SU-DHL-6 (cell line): Measurements from ENCODE around the gene DRAM2.

Experiments used
- H2AFZ ChIP-seq: fragments of 200-600 bp; sonication (generic); 2 replicates; pipeline ENCODE4 v1.6.1; 2014; ENCODE audit warnings: low read depth, mild to moderate bottlenecking, moderate library complexity, mixed read lengths, antibody characterized with exemption, low read length; ENCODE audit not compliant: severe bottlenecking
- H3F3A ChIP-seq: fragments of 200-600 bp; shearing (Covaris generic); 2 replicates; pipeline ENCODE4 v1.6.0; 2016; ENCODE audit warnings: antibody characterized with exemption, mild to moderate bottlenecking; ENCODE audit not compliant: insufficient read depth
- H3K27ac ChIP-seq: fragments of 200-600 bp; sonication (generic); 2 replicates; pipeline ENCODE4 v1.5.1; 2016; ENCODE audit warnings: low read depth, mild to moderate bottlenecking, low read length, moderate library complexity, mixed read lengths
- H3K27me3 ChIP-seq: fragments of 200-600 bp; sonication (generic), shearing (Covaris generic); 2 replicates; pipeline ENCODE4 v1.6.0; 2014; ENCODE audit warnings: mild to moderate bottlenecking, low read length
- H3K36me3 ChIP-seq: fragments of 200-600 bp; sonication (generic); 2 replicates; pipeline ENCODE4 v1.6.1; 2014; ENCODE audit warnings: mild to moderate bottlenecking, low read length, mixed read lengths
- H3K4me2 ChIP-seq: fragments of 300-600, 200-600 bp; shearing (Covaris generic), sonication (generic); 2 replicates; pipeline ENCODE4 v1.6.0; 2014; ENCODE audit warnings: low read length, low read depth, mild to moderate bottlenecking; ENCODE audit not compliant: poor library complexity, severe bottlenecking
- H3K4me3 ChIP-seq: fragments of 200-600 bp; sonication (generic); 2 replicates; pipeline ENCODE4 v1.5.1; 2014; ENCODE audit warnings: antibody characterized with exemption, low read length, mild to moderate bottlenecking, mixed read lengths; ENCODE audit not compliant: insufficient read depth, poor library complexity, severe bottlenecking
- H3K79me2 ChIP-seq: fragments of 200-600 bp; sonication (generic); 2 replicates; pipeline ENCODE4 v1.6.1; 2014; ENCODE audit warnings: mild to moderate bottlenecking, low read length, moderate library complexity; ENCODE audit not compliant: insufficient read depth
- H3K9ac ChIP-seq: fragments of 200-600 bp; sonication (generic); 2 replicates; pipeline ENCODE4 v1.7.0; 2014; ENCODE audit warnings: mild to moderate bottlenecking, low read length
- H3K9me2 ChIP-seq: fragments of 200-600 bp; sonication (generic); replicated peaks from 2 replicates; pipeline ENCODE4 v1.6.1; 2014; ENCODE audit warnings: low read length; ENCODE audit not compliant: insufficient read depth
- H3K9me3 ChIP-seq: fragments of 200-600 bp; sonication (generic); 2 replicates; pipeline ENCODE4 v1.6.1; 2014; ENCODE audit warnings: low read length, mixed read lengths; ENCODE audit not compliant: insufficient read depth
- H4K20me1 ChIP-seq: fragments of 200-600 bp; sonication (generic); 2 replicates; pipeline ENCODE4 v1.6.1; 2014; ENCODE audit warnings: low read depth, mild to moderate bottlenecking, antibody characterized with exemption, low read length, moderate library complexity, mixed read lengths
- CTCF ChIP-seq: fragments of 200-600 bp; sonication (generic); IDR thresholded peaks from one replicate; pipeline ENCODE4 v1.5.1; 2017; ENCODE audit warnings: antibody characterized with exemption, mild to moderate bottlenecking, low read length, moderate library complexity; ENCODE audit not compliant: insufficient read depth, poor library complexity, severe bottlenecking
- EZH2phosphoT487 ChIP-seq: fragments of 200-600 bp; sonication (generic), shearing (Covaris generic); conservative IDR thresholded peaks from 2 replicates; pipeline ENCODE4 v1.6.1; 2018; ENCODE audit warnings: mild to moderate bottlenecking, antibody characterized with exemption, low read length, moderate library complexity, mixed read lengths

Gene DRAM2

DNA sequence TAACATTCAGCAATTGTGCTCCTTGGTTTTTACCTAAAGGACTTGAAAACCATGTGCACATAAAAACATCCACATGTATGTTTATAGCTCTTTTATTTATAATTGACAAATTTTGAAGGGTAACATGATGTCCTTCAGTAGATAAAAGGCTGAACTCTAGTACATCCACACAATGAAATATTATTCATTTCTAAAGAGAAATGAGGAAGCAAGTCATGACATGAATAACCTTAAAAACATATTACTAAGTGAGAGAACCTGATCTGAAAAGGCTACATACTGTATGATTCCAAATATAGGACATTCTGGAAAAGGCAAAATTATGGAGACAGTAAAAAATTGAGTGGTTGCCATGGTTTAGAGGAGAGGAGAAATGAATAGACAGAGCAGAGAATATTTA is 50.3 kb downstream of the DRAM2 start:
- Histone ChIP-seq H3F3A (no peaks in the 10 kb centered on the region), H2AFZ (no peak overlapping the region), H3K9ac (no peak overlapping the region), H3K9me2 (no peaks in the 10 kb centered on the region), H3K9me3 (peaks cover 8% of the 10 kb centered on the region; the same call in 1 of the 2 replicates), H3K27ac (no peak overlapping the region), H3K79me2 (no peaks in the 10 kb centered on the region), H3K4me2 (no peak overlapping the region), H3K4me3 (no peak overlapping the region), H4K20me1 (no peaks in the 10 kb centered on the region), H3K27me3 (no peaks in the 10 kb centered on the region), H3K36me3 (no peaks in the 10 kb centered on the region)
- TF ChIP-seq EZH2phosphoT487, result no peak
- TF ChIP-seq CTCF, result no peak

- H3F3A ChIP-seq, result no peaks in the 10 kb centered on the region
- H3K9me3 ChIP-seq, result peaks cover 10% of the 10 kb centered on the region; the same call in 1 of the 2 replicates
- no peak overlapping the region for H3K27ac ChIP-seq
- no peak overlapping the region for H3K9ac ChIP-seq
- TF ChIP-seq EZH2phosphoT487 (no peak), CTCF (no peak)
- H2AFZ ChIP-seq, result no peak overlapping the region
- no peaks in the 10 kb centered on the region for H3K9me2 ChIP-seq
- no peaks in the 10 kb centered on the region for H3K27me3 ChIP-seq
- H3K79me2 ChIP-seq, result no peaks in the 10 kb centered on the region
- no peaks in the 10 kb centered on the region for H3K36me3 ChIP-seq
- no peak overlapping the region for H3K4me2 ChIP-seq
- H4K20me1 ChIP-seq, result no peaks in the 10 kb centered on the region
- no peak overlapping the region for H3K4me3 ChIP-seq
These were observed 54.2 kb downstream of the DRAM2 start for GRCh38 chr1:111085676-111086075.

DNA sequence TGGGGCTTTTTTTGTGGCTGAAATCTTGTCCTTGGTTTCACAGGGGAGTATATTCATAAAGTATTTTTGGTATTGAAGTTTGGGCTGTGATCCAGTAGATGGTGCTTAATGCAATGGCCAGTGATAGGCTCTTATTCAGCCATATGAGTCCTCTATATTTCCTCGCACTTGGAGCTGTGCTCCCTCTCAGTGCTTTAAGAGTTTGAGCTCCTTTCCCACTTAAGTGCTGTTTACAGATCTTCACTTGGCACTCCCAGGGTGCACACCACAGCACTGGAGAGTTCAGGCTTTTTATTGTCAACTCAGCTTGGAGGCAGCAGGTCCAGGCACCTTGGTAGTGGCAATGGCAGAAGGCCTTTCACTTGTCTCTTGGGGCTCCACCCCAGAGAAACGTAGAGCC is 54.9 kb downstream of the DRAM2 start:
- Histone ChIP-seq H3K4me2 (no peak overlapping the region), H4K20me1 (no peaks in the 10 kb centered on the region), H2AFZ (no peak overlapping the region), H3F3A (no peaks in the 10 kb centered on the region), H3K9me2 (no peaks in the 10 kb centered on the region), H3K27ac (no peak overlapping the region), H3K27me3 (no peaks in the 10 kb centered on the region), H3K79me2 (no peaks in the 10 kb centered on the region), H3K9me3 (peaks cover 6% of the 10 kb centered on the region; the same call in 1 of the 2 replicates), H3K36me3 (no peaks in the 10 kb centered on the region), H3K9ac (no peak overlapping the region), H3K4me3 (no peak overlapping the region)
- TF ChIP-seq EZH2phosphoT487 (no peak), CTCF (no peak)
